A204.1 (cell line): ENCODE measurements around the gene SYCE3.

Source experiments
- FAIRE-seq: peaks from 2 replicates; lab custom pipeline; 2012; peaks lifted over from hg19 to GRCh38; lab: Jason Lieb, UNC

SYCE3 gene

GRCh38 chr22:50518606-50519005, 44.1 kb downstream of the SYCE3 start:
- no peak for FAIRE-seq

DNA sequence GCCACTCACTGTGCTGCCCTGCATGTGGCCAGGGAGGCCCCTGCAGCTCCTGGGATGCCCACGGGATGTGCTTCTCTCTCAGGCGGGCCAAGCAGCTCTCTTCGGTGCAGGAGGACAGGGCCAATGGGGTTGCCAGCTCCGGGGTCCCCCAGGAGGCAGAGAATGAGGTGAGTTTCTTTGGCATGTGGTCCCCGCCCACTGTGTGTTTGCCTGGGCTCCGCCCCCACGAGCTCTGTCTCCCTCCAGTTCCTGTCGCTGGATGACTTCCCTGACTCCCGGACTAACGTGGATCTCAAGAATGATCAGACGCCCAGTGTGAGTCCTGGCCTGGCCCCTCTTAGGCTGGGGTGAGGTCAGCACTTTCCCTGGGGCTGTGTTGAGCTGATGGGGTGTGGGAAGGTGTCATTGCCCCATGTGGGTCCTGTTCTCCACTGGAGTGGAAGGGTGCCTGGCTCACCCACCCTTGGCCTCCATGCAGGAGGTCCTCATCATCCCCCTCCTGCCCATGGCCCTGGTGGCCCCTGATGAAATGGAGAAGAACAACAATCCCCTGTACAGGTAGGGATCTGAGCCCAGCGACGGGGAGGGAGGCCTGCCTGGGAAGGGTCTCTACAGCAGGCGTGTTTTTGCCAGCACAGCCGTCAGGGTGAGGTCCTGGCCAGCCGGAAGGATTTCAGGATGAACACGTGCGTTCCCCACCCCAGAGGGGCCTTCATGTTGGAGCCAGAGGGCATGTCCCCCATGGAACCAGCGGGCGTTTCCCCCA, 45.0 kb downstream of the SYCE3 start:
- FAIRE-seq, result no peak

- no peak for FAIRE-seq
These were observed 45.8 kb downstream of the SYCE3 start for GRCh38 chr22:50516891-50517290.

DNA sequence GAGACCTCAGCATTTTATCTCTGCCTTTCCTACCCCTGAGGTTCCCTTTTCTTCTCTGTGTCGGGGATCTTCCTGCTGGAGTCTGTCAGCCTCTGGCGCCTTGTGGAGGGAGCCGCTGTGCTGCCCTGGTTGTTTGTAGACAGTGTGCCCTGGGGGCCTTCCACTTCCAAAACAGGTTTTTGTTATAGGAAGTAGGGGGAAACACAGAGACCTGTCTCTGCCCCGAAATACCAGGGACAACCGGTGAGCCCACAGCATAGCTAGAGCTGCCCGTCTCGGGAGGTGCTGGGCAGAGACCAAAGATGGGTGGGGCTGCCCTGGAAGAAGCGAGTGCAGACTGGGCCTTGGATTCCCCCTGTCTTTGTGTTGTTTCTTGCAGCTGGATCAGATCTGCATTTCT, 46.7 kb downstream of the SYCE3 start:
- no peak for FAIRE-seq

GRCh38 chr22:50513175-50513574, 49.5 kb downstream of the SYCE3 start:
- FAIRE-seq, result no peak

DNA sequence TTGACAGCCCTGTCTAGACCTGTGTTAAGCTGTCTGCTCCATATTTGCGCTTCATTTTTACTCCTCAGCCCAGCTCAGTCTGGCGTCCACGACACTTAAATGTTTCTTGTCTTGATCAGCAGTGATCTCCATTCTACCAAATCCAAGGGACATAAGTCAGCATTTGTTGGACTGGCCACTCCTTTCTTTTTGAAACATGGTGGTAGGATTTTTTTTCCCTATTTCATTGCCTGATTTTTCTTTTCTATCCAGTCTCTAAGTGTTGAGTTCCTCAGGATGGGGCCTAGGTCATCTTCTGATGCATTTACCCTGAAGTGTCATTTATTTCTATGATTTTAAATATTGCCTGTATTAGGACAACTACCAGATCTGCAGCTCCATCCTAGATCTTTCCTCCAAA, 53.8 kb downstream of the SYCE3 start:
- FAIRE-seq, result no peak

- FAIRE-seq, result no peak
These were observed 54.5 kb downstream of the SYCE3 start, which contains the start of gene NCAPH2 for GRCh38 chr22:50507991-50508884. Gene NCAPH2 (plus strand): TSS chr22:50508224. CDS start chr22:50508338, 114 bp downstream.

- no peak for FAIRE-seq
These were observed 55.2 kb downstream of the SYCE3 start, which contains the start of gene LMF2 for GRCh38 chr22:50507421-50507990. Gene LMF2 (minus strand): TSS chr22:50507702. CDS start chr22:50507675, 27 bp downstream.

GRCh38 chr22:50506611-50507420, 55.9 kb downstream of the SYCE3 start:
- FAIRE-seq, result no peak

DNA sequence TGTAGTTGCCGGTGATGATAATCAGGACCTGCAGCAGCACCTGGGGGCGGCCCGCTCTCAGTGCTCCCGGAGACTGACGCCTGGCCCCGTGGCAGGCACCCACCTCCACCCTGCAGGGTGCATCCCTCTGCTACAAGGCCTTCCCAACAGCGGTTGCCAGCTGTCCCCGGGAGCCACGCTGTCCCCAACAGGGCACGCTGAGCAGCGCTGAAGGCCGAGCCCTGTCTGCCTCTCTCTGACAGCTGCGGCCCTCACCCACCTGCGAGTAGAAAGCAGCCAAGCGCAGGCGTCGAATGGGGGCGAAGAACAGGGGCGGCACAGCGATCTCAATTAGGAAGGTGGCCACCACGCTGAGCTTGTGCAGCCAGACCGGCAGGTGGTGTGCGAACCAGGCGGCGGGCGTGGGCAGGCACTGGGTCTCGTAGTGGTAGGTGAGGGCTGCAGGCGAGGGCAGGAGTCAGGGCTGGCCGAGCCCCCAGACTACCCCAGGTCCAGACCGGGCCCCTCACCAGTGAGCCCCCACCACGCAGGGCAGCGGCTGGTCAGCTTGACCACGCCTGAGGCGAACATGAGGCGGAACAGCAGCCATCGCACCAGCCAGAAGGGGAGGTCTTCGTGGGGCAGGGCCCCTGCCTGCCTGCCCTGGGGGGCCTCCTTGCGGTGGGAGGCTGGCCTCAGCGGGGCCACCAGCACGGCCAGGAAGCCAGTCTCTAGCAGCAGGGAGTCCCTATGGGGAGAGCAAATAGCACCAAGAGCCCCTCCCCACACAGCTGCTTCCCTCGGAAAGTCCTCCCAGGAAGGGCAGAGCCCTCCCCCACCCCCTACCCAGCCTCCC, 56.7 kb downstream of the SYCE3 start:
- FAIRE-seq, result no peak

DNA sequence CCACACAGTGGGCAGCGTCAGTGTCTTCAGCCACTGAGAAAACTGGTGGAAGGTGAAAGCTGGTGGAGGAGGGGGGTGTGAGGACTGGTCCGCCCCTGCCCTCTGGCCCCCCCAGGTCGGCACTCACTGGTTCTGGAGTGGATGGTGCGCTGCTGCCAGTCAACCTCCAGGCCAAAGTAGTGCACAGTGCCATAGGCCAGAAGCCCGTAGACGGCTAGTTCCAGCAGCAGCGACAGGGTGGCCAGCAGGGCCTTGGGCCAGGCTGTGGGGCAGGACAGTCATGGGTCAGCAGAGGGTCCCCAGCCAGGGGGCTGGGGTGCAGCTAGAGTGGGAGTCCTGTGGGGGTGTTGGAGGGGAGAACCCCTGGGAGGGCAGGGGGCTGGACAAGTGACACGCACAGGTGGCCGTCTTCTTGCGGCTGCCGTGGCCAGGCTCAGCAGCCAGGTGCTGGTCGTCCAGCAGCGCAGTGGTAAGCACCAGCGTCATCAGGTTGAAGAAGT, 57.4 kb downstream of the SYCE3 start:
- FAIRE-seq, result no peak

DNA sequence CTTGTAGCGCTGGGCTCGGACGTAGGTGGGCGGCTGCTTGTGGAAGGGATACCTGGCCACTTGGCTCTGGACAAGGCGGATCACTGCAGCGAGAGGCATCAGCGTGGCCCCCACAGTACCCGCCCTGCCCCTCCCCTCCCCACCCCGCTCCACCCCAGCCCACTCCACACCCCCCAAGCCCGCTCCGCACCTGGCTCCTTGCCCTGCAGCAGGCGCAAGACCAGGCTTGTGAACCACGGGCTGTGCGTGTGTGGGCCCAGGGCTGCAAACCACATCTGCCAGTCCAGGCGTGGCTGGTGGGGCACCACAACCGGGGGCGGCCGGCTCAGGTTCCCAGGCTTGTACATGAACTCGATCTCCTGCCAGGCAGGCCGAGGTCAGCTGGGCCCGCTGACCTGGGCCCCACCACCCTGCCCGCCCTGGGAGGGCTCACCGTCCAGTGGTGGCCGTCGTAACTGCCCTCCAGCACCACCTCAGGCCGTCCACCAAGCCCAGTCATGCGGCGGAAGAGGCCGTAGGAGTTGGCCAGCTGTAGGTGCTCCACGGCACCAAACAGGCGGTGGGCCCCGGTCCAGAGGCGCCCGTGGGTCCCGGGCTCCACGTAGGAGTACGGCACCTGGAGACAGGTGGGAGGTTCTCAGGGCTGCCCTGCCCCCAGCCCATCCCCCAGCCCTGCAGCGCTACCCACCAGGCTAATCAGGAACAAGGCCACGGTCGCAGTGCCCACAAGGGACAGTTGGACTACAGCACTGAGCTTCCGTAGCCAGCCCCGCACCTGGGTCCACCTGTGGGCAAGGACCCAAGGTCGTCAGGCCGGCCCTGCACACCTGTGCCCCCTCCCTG, 58.1 kb downstream of the SYCE3 start:
- FAIRE-seq, result no peak

GRCh38 chr22:50503475-50504145, 59.1 kb downstream of the SYCE3 start:
- FAIRE-seq, result no peak

DNA sequence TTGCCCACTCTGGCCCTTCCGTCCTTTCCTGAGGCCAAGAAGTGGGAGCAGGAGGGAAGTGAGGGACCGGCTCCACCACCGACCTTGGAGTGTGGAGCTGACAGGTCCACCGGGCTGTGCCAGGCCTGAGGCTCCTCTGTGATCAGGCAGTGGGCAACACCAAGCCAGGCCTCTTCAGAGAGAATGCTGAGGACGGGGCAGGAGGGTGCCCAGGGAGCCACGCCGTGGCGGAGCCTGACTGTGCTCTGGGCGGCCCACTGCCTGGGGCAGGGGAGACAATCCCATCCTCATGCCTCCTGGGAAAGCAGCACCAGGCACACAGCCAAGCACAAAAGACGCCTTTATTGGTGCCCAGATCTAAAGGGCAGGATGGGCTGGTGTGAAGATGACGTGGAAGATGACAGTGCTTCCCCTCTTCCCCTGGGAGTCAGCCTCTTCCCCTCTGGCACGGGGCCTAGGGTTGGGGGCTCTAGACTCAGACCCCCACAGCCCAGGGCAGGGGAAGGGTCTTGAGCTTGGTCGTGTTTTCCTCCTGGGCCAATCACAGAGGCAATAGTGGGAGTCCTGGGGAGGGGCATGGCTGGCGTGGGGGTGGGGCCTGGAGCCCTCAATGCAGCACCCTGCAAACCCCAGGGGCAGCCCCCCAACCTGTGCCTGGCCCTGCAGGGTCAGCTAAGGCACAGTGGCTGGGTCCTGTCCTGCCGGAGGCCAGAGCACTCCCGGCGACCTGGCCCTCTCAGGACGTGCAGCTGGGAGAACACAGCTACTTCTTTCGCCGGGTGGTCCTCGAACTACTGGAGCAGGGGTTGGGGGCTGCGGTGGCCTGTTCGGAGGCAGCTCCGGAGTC, 59.9 kb downstream of the SYCE3 start:
- FAIRE-seq, result no peak

DNA sequence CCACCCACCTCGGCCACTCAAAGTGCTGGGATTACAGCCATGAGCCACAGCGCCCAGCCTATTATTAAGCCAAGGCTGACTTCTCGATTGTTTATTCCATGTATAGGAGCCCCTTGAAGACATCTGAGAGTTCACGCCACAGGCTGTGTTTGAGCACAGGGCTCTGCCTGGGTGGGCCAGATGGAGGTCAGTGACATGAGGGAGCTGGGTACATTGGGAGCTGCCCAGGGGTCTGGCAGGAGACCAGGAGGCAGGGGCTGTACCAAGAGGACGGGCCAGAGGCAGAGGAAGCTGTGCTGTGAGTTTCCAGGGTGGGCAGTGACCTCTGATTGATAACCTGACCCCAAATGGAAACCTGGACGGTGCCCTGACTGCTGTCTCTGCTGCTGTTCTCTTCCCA, 60.6 kb downstream of the SYCE3 start:
- FAIRE-seq, result no peak
